A172 (cell line): Measurements from ENCODE around the gene BCKDK. TPM values are rescaled to one million over a fixed set of nuclear protein-coding genes. Genes with fewer than 3 reads are reported as not detected.
A peak's percentile ranks its signal among the peaks of the same experiment; 100 is the strongest.
"Not testable (repeated sequence)": the region's sequence is repeated elsewhere in the genome, so short reads cannot be mapped to it uniquely, and the experiment has no call there.

Experiments used
- DNase-seq: peaks from one replicate; pipeline ENCODE4 v3.0.0-alpha.2; 2015; ENCODE audit warnings: low spot score
- total RNA-seq: library from RNA; depleted of rRNA; stranded (reverse); fragments of >200 nt; shearing (Covaris generic); gene quantifications from 2 replicates; pipeline ENCODE4 v1.2.3, GENCODE V29; 2014

Gene BCKDK
- total RNA-seq, 1 experiment from 2014 or later: 38.1 TPM

DNA sequence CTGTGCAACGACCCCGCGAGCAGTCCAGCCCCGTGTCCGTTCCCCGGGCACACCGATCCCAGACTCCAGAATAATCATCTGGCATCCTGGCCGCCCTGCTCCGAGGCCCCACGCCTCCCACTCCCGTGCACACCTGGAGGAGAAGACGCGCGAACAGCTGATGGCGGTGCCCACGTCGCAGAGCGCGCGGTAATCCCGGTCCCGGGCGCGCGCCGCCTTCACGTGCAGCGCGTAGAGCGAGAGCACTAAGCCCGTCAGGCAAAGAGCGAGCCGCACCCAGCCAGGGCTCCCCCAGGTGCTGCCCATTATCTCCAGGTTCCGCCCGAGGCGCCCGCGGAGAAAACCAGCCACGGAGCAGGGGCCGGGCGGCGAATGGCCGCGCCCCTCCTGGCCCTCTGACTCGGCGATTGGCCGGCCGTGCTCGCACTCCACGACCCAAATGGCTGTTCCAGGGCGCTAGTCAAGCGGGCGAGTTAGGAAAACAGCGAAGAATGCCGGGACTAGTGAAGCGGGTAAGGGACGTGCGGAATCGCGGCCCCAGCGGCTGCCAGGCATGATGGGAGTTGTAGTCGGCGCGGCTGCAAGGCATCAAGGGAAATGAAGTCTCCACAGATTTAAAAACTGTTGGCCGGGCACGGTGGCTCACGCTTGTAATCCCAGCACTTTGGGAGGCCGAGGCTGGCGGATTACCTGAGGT, 13.6 kb upstream of the BCKDK start, which contains the start of gene VKORC1:
Gene VKORC1, minus strand, starts transcription at position 374 of the 697 bp plus-strand sequence. Its CDS starts 68 bp downstream, at position 306.
- DNase-seq: peak; percentile 97

DNA sequence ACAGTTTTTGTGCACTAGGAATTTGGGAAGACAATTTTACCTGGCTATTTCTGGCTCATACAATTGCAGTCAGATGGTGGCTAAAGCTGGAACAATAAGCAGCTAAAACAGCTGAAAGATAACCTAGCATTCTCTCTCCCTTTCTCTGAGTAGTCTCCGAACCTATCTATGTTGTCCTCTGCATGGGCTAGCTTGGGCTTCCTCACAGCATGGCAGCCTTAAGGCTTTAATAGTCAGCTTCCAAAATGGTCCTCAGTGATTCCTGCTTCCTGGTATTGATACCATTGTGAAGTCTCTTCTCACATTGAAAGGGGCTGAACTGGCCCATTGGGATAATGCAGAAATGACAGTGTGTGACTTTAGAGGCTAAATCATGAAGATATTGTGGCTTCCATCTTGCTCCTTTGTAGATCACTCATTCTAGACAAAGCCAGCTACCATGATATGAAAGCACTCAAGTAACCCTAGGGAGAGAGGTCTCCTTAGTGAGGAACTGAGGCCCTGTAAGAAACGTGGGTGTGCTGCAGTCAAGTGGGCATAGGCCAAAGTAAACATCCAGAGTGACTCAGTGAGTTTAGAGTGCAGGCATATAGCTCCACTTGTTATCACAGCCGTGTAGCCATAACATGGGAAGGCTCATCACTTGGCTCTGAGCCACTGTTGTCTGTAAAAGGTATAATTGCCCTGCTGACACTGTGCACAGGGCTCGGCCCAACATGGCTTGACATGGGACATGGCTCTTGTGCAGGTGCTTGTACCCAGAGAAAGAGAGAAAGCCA, 8.1 kb upstream of the BCKDK start:
- DNase-seq: no peak

DNA sequence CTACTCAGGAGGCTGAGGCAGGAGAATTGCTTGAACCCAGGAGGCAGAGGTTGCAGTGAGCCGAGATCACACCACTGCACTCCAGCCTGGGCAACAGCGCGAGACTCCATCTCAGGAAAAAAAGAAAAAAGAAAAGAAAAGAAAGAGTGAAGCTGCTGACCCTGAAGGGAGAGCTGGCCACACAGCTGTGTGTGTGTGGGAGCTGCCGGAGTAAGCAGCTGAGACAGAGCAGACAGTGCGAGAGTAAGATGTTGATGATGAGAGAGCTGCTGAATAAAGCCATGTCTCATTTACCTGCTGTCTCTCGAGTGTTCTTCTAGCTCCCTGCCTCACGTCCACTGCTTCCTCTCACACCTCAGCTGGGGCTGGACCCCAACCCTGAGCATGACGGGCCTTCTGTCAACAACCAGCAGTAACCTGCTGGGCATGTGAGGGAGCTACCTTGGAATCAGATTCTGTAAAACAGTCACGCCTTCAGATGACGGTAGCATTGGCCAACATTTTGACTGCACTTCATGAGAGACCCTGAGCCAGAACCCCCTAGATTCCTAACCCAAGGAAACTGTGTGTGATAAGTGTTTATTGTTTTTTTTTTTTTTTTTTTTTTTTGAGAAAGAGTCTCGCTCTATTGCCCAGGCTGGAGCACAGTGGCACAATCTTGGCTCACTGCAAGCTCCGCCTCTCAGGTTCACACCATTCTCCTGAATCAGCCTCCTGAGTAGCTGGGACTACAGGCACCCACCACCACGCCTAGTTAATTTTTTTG, 7.1 kb upstream of the BCKDK start:
- not testable (repeated sequence) for DNase-seq

GRCh38 chr16:31105677-31106213, 2.4 kb upstream of the BCKDK start:
- no peak for DNase-seq

DNA sequence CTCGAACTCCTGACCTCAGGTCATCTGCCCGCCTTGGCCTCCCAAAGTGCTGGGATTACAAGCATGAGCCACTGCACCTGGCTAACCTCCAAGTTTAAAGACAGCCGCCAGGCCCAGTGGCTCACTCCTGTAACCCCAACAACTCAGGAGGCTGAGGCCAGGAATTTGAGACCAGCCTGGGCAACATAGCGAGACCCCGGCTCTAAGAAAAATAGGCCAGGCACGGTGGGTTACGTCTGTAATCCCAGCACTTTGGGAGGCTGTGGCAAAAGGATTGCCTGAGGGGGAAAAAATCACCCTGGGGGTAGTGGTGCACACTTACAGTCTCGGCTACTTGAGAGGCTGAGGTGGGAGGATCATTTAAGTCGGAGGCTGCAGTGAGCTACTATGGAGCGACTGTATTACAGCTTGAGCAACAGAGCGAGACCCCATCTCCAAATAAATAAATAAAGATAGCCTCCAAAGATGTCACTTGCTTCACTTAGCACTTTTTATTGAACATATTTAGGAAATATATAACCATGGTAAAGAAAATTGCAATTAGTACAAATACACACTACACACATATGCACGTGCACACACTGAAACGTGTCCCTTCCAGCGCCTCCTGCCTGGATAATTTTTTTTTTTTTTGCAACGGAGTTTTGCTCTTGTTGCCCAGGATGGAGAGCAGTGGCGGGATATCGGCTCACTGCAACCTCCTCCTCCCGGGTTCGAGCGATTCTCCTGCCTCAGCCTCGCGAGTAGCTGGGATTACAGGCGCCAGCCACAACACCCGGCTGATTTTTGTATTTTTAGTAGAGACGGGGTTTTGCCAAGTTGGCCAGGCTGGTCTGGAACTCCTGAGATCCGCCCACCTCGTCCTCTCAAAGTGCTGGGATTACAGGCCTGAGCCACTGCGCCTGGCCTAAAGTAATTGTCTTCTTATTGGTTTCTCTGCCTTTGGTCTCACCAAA, 1.4 kb upstream of the BCKDK start:
- no peak for DNase-seq

GRCh38 chr16:31107465-31107867, 720 bp upstream of the BCKDK start:
- DNase-seq: no peak

DNA sequence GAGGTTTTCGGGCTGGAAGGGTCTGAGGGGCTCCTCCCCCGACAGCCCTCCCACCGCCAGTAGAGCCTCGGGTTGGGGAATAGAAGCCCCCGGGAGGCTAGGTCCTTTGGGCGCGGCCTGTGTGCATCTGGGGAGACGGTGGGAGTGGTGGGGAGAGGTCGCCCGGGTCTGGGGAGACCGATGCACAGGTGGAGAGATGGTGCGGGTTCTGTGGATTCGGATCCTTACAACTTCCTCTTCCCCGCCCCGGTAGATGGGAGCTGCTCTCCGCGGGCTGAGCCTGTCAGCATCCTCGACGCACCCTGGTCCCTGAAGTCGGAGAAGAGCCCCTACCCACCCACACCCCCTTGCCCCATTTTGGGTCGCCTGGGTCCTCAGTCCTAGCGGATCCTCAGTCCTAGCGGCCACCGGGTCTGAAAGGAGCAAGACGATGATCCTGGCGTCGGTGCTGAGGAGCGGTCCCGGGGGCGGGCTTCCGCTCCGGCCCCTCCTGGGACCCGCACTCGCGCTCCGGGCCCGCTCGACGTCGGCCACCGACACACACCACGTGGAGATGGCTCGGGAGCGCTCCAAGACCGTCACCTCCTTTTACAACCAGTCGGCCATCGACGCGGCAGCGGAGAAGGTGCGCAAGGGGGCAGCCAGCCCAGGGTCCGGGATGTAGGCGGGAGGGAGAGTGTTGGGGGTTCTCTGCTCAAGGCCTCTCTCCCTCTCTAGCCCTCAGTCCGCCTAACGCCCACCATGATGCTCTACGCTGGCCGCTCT, 790 bp downstream of the BCKDK start:
- DNase-seq: no peak

DNA sequence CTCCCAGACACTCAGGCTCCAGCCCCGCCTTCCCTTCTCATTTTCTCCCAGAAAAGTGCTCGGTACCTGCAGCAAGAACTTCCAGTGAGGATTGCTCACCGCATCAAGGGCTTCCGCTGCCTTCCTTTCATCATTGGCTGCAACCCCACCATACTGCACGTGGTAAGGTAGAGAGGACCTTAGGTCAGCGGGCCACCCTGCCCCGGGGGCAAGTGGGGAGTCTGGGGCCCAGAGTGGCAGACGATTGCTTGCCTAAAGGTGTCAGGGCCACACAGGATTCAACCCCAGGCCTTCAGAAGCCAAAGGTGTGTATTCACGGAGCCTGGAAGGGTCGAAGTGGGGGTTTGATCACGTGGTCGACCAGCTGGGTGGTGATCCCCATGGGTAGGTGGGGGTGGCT, 1.4 kb downstream of the BCKDK start:
- DNase-seq: no peak

DNA sequence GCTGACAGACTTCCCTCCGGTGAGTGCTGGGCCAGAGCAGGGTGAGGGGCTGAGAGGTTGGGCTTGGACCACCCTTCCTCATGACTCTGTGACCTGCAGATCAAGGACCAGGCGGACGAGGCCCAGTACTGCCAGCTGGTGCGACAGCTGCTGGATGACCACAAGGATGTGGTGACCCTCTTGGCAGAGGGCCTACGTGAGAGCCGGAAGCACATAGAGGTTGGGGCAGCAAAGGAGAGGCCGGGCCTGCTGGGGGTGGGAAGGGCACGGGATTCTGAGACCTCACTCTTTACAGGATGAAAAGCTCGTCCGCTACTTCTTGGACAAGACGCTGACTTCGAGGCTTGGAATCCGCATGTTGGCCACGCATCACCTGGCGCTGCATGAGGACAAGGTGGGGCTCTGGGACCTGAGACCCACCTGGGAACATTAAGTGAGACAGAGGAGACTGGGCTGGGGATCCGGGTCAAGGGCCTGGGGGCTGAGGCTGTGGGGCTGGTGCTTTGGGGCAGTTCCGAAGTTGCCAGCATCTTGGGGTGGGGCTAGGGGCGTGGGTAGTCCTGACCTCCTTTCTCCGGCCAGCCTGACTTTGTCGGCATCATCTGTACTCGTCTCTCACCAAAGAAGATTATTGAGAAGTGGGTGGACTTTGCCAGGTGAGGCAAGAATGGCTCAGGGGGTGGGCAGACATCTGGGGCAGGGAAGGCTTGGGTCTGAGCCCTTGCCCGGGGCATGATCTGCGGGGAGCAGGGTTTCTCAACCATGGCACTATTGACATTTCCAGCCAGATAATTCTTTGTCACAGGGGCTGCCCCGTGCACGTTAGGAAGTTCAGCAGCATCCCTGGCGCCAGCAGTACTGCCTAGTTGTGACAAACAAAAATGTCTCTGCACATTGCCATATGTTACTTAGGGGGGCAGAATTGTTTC, 2.2 kb downstream of the BCKDK start:
- no peak for DNase-seq

DNA sequence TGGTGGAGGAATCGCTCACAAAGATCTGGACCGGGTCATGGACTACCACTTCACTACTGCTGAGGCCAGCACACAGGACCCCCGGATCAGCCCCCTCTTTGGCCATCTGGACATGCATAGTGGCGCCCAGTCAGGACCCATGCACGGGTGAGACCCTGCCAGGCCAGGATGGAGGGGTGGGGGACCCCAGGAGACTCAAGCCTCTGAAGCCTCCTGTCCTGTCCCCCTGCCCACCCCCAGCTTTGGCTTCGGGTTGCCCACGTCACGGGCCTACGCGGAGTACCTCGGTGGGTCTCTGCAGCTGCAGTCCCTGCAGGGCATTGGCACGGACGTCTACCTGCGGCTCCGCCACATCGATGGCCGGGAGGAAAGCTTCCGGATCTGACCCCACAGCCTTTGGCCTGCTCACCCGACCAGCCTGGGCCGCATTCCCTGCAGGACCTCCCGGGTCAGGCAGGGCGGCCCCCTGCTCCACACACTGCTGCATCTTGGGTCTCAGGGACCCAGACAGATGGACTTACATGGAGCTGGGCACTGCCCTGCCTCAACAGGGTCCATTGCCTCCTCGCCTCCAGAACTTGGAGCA, 3.8 kb downstream of the BCKDK start:
- DNase-seq: no peak

GRCh38 chr16:31112711-31113110, 4.5 kb downstream of the BCKDK start:
- no peak for DNase-seq

GRCh38 chr16:31113121-31114120, 5.2 kb downstream of the BCKDK start:
- no peak for DNase-seq

DNA sequence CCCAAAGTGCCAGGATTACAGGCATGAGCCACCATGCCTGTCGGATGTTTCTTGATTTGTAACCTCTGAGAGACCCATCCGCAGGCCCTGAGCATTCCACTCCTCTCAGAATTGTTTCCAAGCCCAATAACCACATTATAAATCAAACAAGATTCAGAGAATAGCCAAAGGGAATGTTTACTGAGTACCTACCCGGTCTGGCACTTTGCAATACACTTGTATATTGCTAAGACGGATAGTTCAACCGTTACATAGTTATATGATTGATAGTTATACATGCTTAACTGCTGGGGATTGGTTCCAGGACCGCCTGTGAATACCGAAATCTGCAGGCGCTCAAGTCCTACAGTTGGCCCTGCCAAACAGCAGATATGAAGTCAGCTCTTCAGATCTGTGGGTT, 6.3 kb downstream of the BCKDK start:
- no peak for DNase-seq

DNA sequence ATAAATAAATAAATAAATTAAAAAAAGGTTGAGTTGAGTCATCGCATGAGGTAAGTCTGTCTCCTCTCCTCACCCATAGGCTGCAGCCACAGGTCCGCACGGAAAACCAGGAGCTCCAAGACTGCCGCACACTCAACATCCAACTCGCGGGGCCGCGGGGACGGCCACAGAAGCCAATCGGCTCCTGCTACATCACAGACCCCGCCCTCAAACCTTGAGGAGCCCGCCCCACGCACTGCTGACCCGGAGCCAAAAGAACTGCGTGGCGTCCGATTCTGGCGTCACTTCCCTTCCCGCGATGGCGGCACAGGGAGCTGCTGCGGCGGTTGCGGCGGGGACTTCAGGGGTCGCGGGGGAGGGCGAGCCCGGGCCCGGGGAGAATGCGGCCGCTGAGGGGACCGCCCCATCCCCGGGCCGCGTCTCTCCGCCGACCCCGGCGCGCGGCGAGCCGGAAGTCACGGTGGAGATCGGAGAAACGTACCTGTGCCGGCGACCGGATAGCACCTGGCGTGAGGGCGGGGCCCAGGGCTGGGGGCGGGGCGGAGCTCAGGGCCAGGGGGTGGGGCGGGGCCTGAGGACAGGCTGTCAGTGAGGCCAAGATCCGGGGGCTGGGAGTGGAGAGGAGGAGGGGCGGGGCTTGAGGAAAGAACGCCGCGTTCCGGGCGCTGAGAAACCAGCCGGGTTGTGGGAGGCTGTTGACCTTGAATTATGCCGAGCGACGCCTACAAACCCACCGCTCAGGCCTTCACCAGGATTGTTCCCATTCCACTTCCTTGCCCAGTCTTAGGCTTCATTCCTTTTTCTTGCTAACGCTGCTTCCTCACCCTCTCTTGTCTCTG, 9.4 kb downstream of the BCKDK start, which contains the start of gene KAT8:
Gene KAT8, plus strand, starts transcription at position 281 of the 839 bp plus-strand sequence. Its CDS starts 18 bp downstream, at position 299.
- DNase-seq: peak; percentile 97

- no peak for DNase-seq
Measured at GRCh38 chr16:31118223-31119155, 10.3 kb downstream of the BCKDK start.
